Rectal smooth muscle tissue (tissue), 1 donor: ENCODE data around the gene INHA.

Source experiments
- H3K27ac ChIP-seq: one replicate; pipeline ENCODE4 v1.7.0; 2013; ENCODE audit warnings: low read depth, low read length, inconsistent platforms
- H3K27me3 ChIP-seq: one replicate; pipeline ENCODE4 v1.7.0; 2013; ENCODE audit warnings: low read length; ENCODE audit not compliant: control insufficient read depth, insufficient read depth
- H3K36me3 ChIP-seq: one replicate; pipeline ENCODE4 v1.7.0; 2013; ENCODE audit warnings: low read length; ENCODE audit not compliant: control insufficient read depth, insufficient read depth
- H3K4me1 ChIP-seq: one replicate; pipeline ENCODE4 v1.7.0; 2013; ENCODE audit warnings: low read length; ENCODE audit not compliant: control insufficient read depth, insufficient read depth
- H3K4me3 ChIP-seq: one replicate; pipeline ENCODE4 v1.7.0; 2013; ENCODE audit warnings: low read length
- H3K9ac ChIP-seq: one replicate; pipeline ENCODE4 v1.7.0; 2013; ENCODE audit warnings: low read length

INHA gene

GRCh38 chr2:219543596-219544358 is 28.3 kb upstream of the INHA start, which contains the start of the genes CHPF and TMEM198:
Gene CHPF, minus strand, starts transcription at chr2:219543809. Its CDS starts 271 bp downstream, at chr2:219543538.
Gene TMEM198, plus strand, starts transcription at chr2:219544028. Its CDS starts 700 bp downstream, at chr2:219544728.
- H3K9ac ChIP-seq = no peak within 1 kb of the TSS
- peaks cover 4% of the 10 kb centered on the region for H3K4me1 ChIP-seq
- peak within 1 kb of the TSS; percentile 66 for H3K4me3 ChIP-seq
- no peaks in the 10 kb centered on the region for H3K27me3 ChIP-seq
- peaks cover 3% of the 10 kb centered on the region for H3K36me3 ChIP-seq
- H3K27ac ChIP-seq = peak within 1 kb of the TSS; percentile 79

- H3K9ac ChIP-seq = no peak overlapping the region
- peak overlapping the region; percentile 66 for H3K4me3 ChIP-seq
- H3K4me1 ChIP-seq = peaks cover 4% of the 10 kb centered on the region
- no peaks in the 10 kb centered on the region for H3K27me3 ChIP-seq
- H3K27ac ChIP-seq = no peak overlapping the region
- no peaks in the 10 kb centered on the region for H3K36me3 ChIP-seq
Observed at GRCh38 chr2:219544567-219544966, 27.5 kb upstream of the INHA start.

- Histone ChIP-seq H3K36me3 (no peaks in the 10 kb centered on the region), H3K9ac (no peak overlapping the region), H3K27ac (no peak overlapping the region), H3K4me1 (peaks cover 4% of the 10 kb centered on the region), H3K27me3 (no peaks in the 10 kb centered on the region), H3K4me3 (no peak overlapping the region)
Observed at GRCh38 chr2:219545295-219545942, 26.7 kb upstream of the INHA start.

- Histone ChIP-seq H3K4me3 (no peak overlapping the region), H3K36me3 (no peaks in the 10 kb centered on the region), H3K27me3 (peaks cover 3% of the 10 kb centered on the region), H3K4me1 (peaks cover 4% of the 10 kb centered on the region), H3K27ac (no peak overlapping the region), H3K9ac (no peak overlapping the region)
Observed at GRCh38 chr2:219545943-219546352, 26.2 kb upstream of the INHA start.

GRCh38 chr2:219547621-219548020 is 24.5 kb upstream of the INHA start:
- Histone ChIP-seq H3K27me3 (peaks cover 3% of the 10 kb centered on the region), H3K9ac (no peak overlapping the region), H3K27ac (no peak overlapping the region), H3K36me3 (no peaks in the 10 kb centered on the region), H3K4me3 (no peak overlapping the region), H3K4me1 (peaks cover 4% of the 10 kb centered on the region)

- Histone ChIP-seq H3K36me3 (no peaks in the 10 kb centered on the region), H3K27ac (no peak overlapping the region), H3K27me3 (peaks cover 3% of the 10 kb centered on the region), H3K9ac (no peak overlapping the region), H3K4me3 (no peak overlapping the region), H3K4me1 (peaks cover 6% of the 10 kb centered on the region)
Observed at GRCh38 chr2:219548990-219549389, 23.1 kb upstream of the INHA start.

GRCh38 chr2:219549619-219550018 is 22.5 kb upstream of the INHA start:
- H3K4me3 ChIP-seq = no peak overlapping the region
- peaks cover 6% of the 10 kb centered on the region for H3K4me1 ChIP-seq
- H3K36me3 ChIP-seq = no peaks in the 10 kb centered on the region
- no peak overlapping the region for H3K9ac ChIP-seq
- H3K27me3 ChIP-seq = peaks cover 3% of the 10 kb centered on the region
- H3K27ac ChIP-seq = no peak overlapping the region

GRCh38 chr2:219551441-219552381 is 20.4 kb upstream of the INHA start:
- H3K27ac ChIP-seq = no peak overlapping the region
- no peak overlapping the region for H3K9ac ChIP-seq
- H3K36me3 ChIP-seq = no peaks in the 10 kb centered on the region
- peaks cover 6% of the 10 kb centered on the region for H3K4me1 ChIP-seq
- peaks cover 3% of the 10 kb centered on the region for H3K27me3 ChIP-seq
- peak overlapping the region; percentile 64 for H3K4me3 ChIP-seq

- Histone ChIP-seq H3K4me1 (peaks cover 6% of the 10 kb centered on the region), H3K36me3 (no peaks in the 10 kb centered on the region), H3K9ac (no peak overlapping the region), H3K4me3 (peak overlapping the region; percentile 64), H3K27ac (no peak overlapping the region), H3K27me3 (peaks cover 3% of the 10 kb centered on the region)
Observed at GRCh38 chr2:219552382-219553167, 19.5 kb upstream of the INHA start.

GRCh38 chr2:219553168-219553417 is 19.0 kb upstream of the INHA start:
- Histone ChIP-seq H3K27ac (no peak overlapping the region), H3K4me3 (peak overlapping the region; percentile 64), H3K9ac (no peak overlapping the region), H3K4me1 (peaks cover 6% of the 10 kb centered on the region), H3K36me3 (no peaks in the 10 kb centered on the region), H3K27me3 (peaks cover 3% of the 10 kb centered on the region)

GRCh38 chr2:219553463-219553963 is 18.6 kb upstream of the INHA start:
- H3K27ac ChIP-seq = no peak overlapping the region
- peaks cover 3% of the 10 kb centered on the region for H3K27me3 ChIP-seq
- no peaks in the 10 kb centered on the region for H3K36me3 ChIP-seq
- peaks cover 6% of the 10 kb centered on the region for H3K4me1 ChIP-seq
- no peak overlapping the region for H3K4me3 ChIP-seq
- H3K9ac ChIP-seq = no peak overlapping the region
